HEK293 (cell line): ENCODE data around the gene ATG4B.

Experiments
- ZNF274 ChIP-seq, 2 experiments: fragments of 200-500 bp in 1 of 2; fragments of 450-650 bp in 1 of 2; sonication (Bioruptor generic) in 1 of 2; formaldehyde crosslinking in 1 of 2; IDR thresholded peaks; 2 replicates each; pipeline versions ENCODE4 v1.5.1 to v1.6.1; 2014 to 2016; ENCODE audit warnings: borderline replicate concordance in 1 of 2, inconsistent platforms in 1 of 2, low read length in 1 of 2, missing biosample characterization in 1 of 2, missing genetic modification characterization in 1 of 2
- TF ChIP-seq, protein P1 (sequence below): fragments of 450-650 bp; formaldehyde crosslinking; IDR thresholded peaks from 2 replicates; pipeline ENCODE4 v1.5.1; 2016; ENCODE audit warnings: missing biosample characterization, missing genetic modification characterization, borderline replicate concordance
- TF ChIP-seq, protein P2 (sequence below): fragments of 450-650 bp; formaldehyde crosslinking; IDR thresholded peaks from 2 replicates; pipeline ENCODE4 v1.5.1; 2016; ENCODE audit warnings: missing biosample characterization, missing genetic modification characterization
- TF ChIP-seq, protein P3 (sequence below): fragments of 450-650 bp; formaldehyde crosslinking; IDR thresholded peaks from 2 replicates; pipeline ENCODE4 v1.5.1; 2016; ENCODE audit warnings: missing biosample characterization, missing genetic modification characterization

DNA sequence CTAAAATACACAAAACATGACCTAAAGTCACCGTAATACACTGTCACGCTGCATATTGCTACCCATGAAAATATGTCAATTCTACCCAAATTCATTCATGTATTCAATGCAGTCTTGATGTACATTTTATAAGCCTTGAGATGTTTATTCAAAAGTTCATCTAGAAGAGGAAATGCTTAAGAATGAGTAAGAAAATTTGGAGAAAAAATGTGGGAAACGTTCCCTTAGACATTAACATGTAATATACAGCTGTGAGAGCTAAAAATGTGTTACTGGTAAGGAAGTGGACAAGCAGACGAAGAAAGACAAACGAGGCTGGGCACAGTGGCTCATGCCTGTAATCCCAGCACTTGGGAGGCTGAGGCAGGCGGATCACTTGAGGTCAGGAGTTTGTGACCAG, 37.9 kb upstream of the ATG4B start:
- TF ChIP-seq, protein P1, sequence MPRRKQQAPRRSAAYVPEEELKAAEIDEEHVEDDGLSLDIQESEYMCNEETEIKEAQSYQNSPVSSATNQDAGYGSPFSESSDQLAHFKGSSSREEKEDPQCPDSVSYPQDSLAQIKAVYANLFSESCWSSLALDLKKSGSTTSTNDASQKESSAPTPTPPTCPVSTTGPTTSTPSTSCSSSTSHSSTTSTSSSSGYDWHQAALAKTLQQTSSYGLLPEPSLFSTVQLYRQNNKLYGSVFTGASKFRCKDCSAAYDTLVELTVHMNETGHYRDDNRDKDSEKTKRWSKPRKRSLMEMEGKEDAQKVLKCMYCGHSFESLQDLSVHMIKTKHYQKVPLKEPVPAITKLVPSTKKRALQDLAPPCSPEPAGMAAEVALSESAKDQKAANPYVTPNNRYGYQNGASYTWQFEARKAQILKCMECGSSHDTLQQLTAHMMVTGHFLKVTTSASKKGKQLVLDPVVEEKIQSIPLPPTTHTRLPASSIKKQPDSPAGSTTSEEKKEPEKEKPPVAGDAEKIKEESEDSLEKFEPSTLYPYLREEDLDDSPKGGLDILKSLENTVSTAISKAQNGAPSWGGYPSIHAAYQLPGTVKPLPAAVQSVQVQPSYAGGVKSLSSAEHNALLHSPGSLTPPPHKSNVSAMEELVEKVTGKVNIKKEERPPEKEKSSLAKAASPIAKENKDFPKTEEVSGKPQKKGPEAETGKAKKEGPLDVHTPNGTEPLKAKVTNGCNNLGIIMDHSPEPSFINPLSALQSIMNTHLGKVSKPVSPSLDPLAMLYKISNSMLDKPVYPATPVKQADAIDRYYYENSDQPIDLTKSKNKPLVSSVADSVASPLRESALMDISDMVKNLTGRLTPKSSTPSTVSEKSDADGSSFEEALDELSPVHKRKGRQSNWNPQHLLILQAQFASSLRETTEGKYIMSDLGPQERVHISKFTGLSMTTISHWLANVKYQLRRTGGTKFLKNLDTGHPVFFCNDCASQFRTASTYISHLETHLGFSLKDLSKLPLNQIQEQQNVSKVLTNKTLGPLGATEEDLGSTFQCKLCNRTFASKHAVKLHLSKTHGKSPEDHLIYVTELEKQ (tag by site-specific recombination): no peak
- TF ChIP-seq, protein P2, sequence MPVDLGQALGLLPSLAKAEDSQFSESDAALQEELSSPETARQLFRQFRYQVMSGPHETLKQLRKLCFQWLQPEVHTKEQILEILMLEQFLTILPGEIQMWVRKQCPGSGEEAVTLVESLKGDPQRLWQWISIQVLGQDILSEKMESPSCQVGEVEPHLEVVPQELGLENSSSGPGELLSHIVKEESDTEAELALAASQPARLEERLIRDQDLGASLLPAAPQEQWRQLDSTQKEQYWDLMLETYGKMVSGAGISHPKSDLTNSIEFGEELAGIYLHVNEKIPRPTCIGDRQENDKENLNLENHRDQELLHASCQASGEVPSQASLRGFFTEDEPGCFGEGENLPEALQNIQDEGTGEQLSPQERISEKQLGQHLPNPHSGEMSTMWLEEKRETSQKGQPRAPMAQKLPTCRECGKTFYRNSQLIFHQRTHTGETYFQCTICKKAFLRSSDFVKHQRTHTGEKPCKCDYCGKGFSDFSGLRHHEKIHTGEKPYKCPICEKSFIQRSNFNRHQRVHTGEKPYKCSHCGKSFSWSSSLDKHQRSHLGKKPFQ (tag by site-specific recombination): no peak
- TF ChIP-seq ZNF274 (IDR thresholded peaks at IDR 0.05; ENCODE audit: low read length): no peak
- TF ChIP-seq ZNF274 (tag by site-specific recombination; IDR thresholded peaks at IDR 0.05; ENCODE audit: borderline replicate concordance): no peak
- TF ChIP-seq, protein P3, sequence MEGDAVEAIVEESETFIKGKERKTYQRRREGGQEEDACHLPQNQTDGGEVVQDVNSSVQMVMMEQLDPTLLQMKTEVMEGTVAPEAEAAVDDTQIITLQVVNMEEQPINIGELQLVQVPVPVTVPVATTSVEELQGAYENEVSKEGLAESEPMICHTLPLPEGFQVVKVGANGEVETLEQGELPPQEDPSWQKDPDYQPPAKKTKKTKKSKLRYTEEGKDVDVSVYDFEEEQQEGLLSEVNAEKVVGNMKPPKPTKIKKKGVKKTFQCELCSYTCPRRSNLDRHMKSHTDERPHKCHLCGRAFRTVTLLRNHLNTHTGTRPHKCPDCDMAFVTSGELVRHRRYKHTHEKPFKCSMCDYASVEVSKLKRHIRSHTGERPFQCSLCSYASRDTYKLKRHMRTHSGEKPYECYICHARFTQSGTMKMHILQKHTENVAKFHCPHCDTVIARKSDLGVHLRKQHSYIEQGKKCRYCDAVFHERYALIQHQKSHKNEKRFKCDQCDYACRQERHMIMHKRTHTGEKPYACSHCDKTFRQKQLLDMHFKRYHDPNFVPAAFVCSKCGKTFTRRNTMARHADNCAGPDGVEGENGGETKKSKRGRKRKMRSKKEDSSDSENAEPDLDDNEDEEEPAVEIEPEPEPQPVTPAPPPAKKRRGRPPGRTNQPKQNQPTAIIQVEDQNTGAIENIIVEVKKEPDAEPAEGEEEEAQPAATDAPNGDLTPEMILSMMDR (tag by site-specific recombination): no peak
